ENCODE data around the gene CAPN12.

GRCh38 chr19:38733493-38734175, 10.6 kb downstream of the CAPN12 start:
- no peak for TF ChIP-seq JUNB (IDR thresholded peaks at IDR 0.05)
- TF ChIP-seq EHMT2 (IDR thresholded peaks at IDR 0.05; ENCODE audit: low read depth) = no peak
- TF ChIP-seq RCOR1 (IDR thresholded peaks at IDR 0.05; ENCODE audit: low read depth, low read length) = no peak
- no peak for TF ChIP-seq NFE2L2 (conservative IDR thresholded peaks at IDR 0.05; ENCODE audit: low read length)
- no peak for TF ChIP-seq CTCF (IDR thresholded peaks at IDR 0.05)
- TF ChIP-seq NR3C1 (IDR thresholded peaks at IDR 0.05) = no peak
- TF ChIP-seq POLR2A (IDR thresholded peaks at IDR 0.05; ENCODE audit: low read length) = no peak
- no peak for TF ChIP-seq SREBF2 (IDR thresholded peaks at IDR 0.05)
- TF ChIP-seq SMC3 (IDR thresholded peaks at IDR 0.05) = no peak
- no peak for TF ChIP-seq E2F6 (IDR thresholded peaks at IDR 0.05; ENCODE audit: borderline replicate concordance, low read depth)
- TF ChIP-seq ZSCAN20 (CRISPR knock-in tag; IDR thresholded peaks at IDR 0.05) = no peak
- TF ChIP-seq ESRRA (IDR thresholded peaks at IDR 0.05; ENCODE audit: borderline replicate concordance, low read length) = no peak
- no peak for TF ChIP-seq MAZ (IDR thresholded peaks at IDR 0.05; ENCODE audit: borderline replicate concordance, low read depth, low read length)
